GM19239 (cell line): ENCODE data around the gene SLC9A1.

ENCODE experiments used
- DNase-seq: peaks from one replicate; pipeline ENCODE4 v3.0.0; 2011; ENCODE audit warnings: low spot score; ENCODE audit not compliant: insufficient read length
- FAIRE-seq: peaks from 2 replicates; lab custom pipeline; 2011; peaks lifted over from hg19 to GRCh38; lab: Jason Lieb, UNC

The SLC9A1 gene

GRCh38 chr1:27152004-27152828 lies 2.7 kb downstream of the SLC9A1 start:
- DNase-seq (no peak), FAIRE-seq (no peak)

GRCh38 chr1:27150641-27151040 lies 4.3 kb downstream of the SLC9A1 start:
- FAIRE-seq, result no peak

GRCh38 chr1:27150183-27150582 lies 4.7 kb downstream of the SLC9A1 start:
- FAIRE-seq (no peak), DNase-seq (no peak)

More at GRCh38 chr1:27150641-27151040, 4.3 kb downstream of the SLC9A1 start:
- DNase-seq, result no peak

- FAIRE-seq, result no peak
- no peak for DNase-seq
Observed at GRCh38 chr1:27149762-27150113, 5.2 kb downstream of the SLC9A1 start.

GRCh38 chr1:27149084-27149761 lies 5.7 kb downstream of the SLC9A1 start:
- no peak for DNase-seq
- no peak for FAIRE-seq

- FAIRE-seq (no peak), DNase-seq (no peak)
Observed at GRCh38 chr1:27148591-27148990, 6.3 kb downstream of the SLC9A1 start.

- no peak for FAIRE-seq
- no peak for DNase-seq
Observed at GRCh38 chr1:27147842-27148518, 6.9 kb downstream of the SLC9A1 start.

GRCh38 chr1:27145934-27146354 lies 9.0 kb downstream of the SLC9A1 start:
- FAIRE-seq, result no peak

GRCh38 chr1:27144920-27145661 lies 9.8 kb downstream of the SLC9A1 start:
- no peak for FAIRE-seq

More at GRCh38 chr1:27145934-27146354, 9.0 kb downstream of the SLC9A1 start:
- no peak for DNase-seq

GRCh38 chr1:27144049-27144748 lies 10.7 kb downstream of the SLC9A1 start:
- DNase-seq (no peak), FAIRE-seq (no peak)

More at GRCh38 chr1:27144920-27145661, 9.8 kb downstream of the SLC9A1 start:
- no peak for DNase-seq

- DNase-seq (no peak), FAIRE-seq (no peak)
Observed at GRCh38 chr1:27143401-27143800, 11.5 kb downstream of the SLC9A1 start.

GRCh38 chr1:27142464-27142863 lies 12.5 kb downstream of the SLC9A1 start:
- FAIRE-seq, result no peak
- DNase-seq, result no peak

- FAIRE-seq (no peak), DNase-seq (no peak)
Observed at GRCh38 chr1:27141266-27142003, 13.5 kb downstream of the SLC9A1 start.

- no peak for DNase-seq
- FAIRE-seq, result no peak
Observed at GRCh38 chr1:27139980-27140379, 14.9 kb downstream of the SLC9A1 start.

- DNase-seq, result no peak
- FAIRE-seq, result no peak
Observed at GRCh38 chr1:27138927-27139326, 16.0 kb downstream of the SLC9A1 start.

- DNase-seq (no peak), FAIRE-seq (no peak)
Observed at GRCh38 chr1:27138368-27138767, 16.6 kb downstream of the SLC9A1 start.

- no peak for DNase-seq
Observed at GRCh38 chr1:27137544-27138075, 17.3 kb downstream of the SLC9A1 start.

GRCh38 chr1:27136998-27137542 lies 17.9 kb downstream of the SLC9A1 start:
- FAIRE-seq (peak; percentile 55), DNase-seq (peak; percentile 62)

More at GRCh38 chr1:27137544-27138075, 17.3 kb downstream of the SLC9A1 start:
- FAIRE-seq, result no peak

GRCh38 chr1:27136236-27136551 lies 18.7 kb downstream of the SLC9A1 start:
- DNase-seq (no peak), FAIRE-seq (peak; percentile 45)
